ENCODE data around the gene PRKAG2.

Gene PRKAG2

DNA sequence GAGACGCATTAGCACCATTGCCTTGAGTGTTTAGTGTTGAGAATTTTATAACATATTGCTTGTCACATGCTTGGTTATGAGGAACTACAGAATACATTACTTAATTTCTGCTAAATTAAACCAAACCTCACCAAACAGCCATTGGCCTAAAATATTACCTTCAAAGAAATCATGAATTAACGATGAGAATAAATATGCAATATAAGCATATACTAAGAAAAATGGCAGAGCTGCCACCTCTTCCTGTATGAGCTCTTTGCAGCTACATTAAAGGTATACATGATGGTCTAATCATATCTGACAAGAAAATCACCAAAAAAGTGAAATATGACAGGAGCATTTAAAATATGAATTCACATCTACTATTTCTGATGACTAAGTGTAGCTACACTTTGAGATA, 352.1 kb downstream of the PRKAG2 start:
- DNase-seq = no peak

DNA sequence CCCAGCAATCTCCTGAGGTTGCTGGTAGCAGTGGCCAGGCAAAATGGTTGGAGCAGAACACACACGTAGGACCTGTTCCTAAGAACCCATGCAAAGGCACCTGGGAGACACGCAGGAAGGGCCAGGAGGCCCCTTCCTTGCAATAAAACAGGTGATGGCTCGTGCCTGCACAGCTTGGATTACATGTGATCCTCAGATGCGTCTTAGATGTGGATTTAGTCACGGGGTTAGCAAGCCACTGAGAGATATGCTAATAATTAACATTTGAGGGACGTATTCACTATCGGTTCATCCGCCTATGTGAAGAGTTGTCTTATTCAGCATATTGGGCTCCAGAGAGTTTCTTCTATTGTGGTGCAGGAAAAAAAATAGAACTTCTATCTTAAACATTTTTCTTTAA, 352.6 kb downstream of the PRKAG2 start:
- no peak for DNase-seq

DNA sequence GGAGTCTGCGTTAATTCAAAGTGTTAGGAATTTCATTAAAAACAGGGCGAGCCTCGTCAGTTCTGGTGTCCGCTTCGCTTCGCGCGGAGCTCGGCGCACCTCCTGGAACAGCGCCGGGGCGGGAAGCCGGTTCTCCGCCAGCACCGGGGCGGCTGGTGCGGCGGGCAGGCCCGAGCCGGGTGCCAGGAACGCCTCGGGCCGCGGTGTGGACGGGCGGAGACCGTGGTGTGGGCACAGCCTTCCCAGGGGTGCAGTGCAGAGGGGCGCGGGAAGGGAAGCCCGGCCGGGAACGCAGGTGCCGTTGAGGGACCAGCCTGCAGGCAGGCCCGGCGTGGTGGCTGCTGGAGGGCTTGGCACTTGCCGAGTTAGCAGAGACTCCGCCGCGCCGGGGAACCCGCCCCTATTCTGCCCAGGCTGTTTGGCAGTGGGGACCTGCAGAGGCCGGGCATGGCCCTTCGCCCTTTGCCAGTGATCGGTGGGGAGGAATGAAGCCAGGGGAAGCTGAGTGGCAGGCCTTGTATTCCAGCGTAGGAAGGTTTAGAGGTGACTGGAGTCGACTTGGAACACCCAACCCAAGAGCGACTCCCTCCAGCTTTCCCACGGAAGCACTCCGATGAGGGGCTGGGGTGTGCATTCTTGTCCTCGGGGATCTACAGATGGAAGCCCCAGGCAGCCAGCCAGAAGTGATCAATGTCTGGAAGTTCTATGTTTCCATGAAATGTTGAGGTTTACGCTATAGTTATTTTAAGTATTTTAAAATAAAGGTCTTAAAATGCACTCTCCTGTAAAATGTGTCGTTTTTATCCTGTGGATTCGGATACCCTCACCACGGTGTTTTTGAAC, 356.3 kb downstream of the PRKAG2 start:
- peak; percentile 73 for DNase-seq

DNA sequence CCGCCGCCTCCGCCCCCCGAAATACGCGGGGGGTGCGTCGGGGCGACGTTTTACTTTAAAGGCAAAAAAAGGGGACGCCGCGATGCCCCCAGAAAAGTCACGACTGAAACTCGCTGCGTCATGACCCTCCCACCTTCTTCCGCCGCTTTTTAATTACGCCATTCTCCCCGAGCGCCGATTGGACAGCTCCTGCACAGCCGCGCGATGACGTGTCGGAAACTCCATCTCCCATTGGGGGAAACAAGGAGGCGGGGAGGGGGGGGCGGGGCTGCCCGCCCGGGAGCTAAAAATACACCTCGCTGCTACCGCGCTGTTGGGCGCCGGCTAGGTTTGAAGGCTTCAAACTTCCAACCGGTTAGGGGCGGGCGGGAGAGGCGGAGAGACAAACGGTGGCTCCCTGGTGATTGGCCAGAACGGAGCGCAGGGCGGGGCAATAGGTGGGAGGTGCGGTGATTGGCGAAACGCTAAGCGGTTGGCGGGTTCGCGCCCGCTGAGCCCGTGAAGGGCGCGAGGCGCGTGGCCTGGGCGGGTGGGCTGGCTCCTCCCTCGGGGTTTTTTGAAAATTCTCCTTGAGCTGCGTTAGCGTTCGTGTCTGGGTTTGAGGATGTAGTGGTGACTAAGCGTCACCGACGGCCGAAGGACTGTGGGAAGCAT, 357.0 kb downstream of the PRKAG2 start, which contains the start of gene RHEB:
Gene RHEB (minus strand): TSS at position 131 of the 654 bp plus-strand sequence. CDS start 384 bp downstream, outside the sequence.
- DNase-seq = peak; percentile 100

DNA sequence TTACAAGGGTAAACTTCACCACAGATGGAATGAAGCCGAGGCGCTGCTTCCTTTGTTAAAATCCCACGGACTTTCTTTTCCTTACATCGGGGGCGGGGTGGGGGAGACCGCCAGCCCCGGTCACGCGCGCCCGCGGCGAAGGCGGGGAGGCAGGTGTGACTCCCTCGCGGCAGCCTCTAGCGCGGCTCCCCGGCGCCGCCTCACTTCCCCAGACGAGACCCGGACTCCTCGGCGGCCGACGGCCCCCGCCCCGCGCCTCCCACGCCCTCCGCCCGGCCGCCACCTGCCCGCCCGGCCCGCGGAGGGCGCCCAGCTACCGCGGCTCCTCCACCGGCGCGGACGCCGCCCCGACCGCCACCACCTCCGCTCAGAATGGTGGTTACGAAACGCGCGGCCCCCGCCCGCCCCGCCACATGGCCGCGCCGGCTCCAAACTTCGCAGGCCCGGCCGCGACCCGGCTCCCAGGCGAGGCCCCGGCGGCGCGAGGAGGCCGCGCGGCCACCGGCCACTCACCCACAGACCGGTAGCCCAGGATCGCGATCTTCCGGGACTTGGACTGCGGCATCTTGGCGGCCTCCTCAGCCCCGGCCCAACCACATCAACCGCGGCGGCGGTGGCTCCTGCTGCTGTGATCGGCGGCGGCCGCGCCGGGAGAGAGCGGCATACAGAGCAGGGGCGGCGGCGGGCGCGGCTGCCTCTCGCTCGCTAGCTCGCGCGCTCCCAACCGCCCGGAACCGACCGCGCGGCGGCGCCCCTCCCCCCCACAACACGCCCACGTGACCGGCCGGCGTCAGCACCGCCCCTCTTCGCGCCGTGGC, 357.8 kb downstream of the PRKAG2 start:
- DNase-seq = peak; percentile 72

DNA sequence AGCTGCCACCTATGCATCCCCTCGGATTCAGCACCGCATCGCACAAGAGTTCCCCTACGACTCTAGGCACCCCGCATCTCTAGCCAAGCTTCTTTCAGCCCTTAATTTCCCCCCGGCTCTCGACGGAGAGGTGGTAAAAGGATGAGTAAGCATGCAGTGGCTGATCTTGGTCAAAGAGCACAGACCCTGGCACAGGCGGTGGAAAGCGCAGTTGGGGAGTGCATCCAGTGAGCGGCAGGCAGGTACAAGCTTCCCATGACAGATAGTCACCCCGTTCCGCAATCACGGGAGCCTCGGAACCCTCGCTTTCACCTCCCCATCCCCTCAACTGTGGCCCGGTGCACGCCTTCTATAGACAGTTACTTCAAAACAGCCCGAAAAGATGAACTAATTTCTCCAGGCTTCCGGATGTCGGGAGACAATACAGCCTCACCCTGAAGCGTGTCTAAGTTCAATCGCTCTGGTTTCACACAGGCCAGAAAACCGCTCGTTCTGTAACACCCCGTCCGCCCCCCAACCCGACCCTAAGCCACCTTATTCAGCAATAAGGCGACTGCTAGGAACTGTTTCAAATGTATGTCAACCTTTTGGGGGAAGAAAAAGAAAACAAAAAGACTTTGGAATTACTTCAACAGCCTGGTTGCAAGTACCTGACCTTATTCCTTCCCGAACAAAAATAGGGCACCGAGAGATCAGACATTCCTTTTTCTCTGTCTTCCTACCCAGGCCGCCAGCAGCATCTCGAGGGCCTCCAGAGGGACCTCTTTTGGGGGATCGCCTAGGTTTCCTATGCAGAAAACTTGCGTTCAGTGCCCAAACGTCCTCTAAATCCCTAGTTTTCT, 358.6 kb downstream of the PRKAG2 start:
- DNase-seq = peak; percentile 76

DNA sequence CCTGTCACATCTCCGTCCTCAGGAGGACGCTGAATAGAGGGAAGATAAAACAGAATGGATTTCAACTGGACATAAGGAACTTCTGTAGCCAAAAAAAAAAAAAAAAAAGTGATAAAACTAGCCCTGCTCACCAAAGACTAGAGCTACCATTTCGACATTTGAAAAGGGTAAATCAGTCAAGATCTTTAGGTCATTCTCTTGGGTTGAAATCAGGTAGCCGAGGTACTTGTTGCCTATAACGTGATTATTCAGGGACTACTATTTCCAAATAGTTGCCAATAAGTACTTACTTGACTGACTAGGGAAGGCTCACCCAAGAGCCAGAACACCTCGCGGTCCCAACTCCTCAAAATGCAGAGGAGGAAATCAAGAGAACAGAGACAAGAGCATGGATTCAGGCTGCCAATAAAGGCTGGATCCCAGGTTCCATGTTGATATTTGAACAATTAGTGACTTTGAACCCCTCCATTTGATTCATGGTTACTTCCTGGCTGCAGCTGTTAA, 359.3 kb downstream of the PRKAG2 start:
- DNase-seq = no peak

DNA sequence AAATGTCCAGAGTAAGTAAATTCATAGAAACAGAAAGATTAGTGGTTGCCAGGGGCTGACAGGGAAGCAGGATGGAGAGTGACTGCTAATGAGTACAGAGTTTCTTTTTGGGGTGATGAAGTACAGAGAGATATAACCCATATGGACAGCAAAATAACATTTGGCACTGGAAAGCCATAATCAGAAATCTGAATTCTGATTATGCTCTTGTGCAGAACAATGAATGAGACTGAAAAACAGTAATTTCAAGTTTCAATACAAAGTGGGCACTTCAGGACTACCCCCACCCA, 361.7 kb downstream of the PRKAG2 start:
- DNase-seq = no peak

DNA sequence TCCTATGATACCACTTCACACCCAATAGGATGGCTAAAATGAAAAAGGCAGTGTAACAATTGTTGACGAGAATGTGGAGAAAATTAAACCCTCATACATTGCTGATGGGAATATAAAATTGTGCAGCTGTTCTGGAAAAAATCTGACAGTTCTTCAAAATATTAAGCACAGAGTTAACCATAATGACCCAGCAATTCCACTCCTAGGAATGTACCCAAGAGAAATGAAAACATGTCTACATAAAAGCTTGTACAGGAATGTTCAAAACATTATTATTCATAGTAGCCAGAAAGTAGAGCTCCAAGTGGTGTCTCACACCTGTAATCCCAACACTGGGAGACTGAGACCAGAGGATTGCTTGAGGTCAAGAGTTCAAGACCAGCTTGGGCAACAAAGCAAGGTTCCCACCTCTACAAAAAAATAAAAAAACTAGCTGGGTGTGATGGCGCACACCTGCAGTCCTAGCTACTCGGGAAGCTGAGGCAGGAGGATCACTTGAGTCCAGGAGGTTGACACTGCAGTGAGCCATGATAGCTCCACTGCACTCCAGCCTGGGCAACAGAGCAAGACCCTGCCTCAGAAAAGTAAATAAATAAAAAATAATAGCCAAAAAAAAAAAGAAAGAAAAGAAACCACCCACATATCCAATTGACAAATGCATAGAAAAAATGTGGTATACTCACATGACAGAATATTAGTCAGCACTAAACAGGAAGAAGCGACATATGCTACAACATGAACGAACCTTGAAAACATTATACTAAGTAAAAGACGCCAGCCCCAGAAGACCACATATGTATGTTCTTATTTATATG, 362.2 kb downstream of the PRKAG2 start:
- DNase-seq = no peak

DNA sequence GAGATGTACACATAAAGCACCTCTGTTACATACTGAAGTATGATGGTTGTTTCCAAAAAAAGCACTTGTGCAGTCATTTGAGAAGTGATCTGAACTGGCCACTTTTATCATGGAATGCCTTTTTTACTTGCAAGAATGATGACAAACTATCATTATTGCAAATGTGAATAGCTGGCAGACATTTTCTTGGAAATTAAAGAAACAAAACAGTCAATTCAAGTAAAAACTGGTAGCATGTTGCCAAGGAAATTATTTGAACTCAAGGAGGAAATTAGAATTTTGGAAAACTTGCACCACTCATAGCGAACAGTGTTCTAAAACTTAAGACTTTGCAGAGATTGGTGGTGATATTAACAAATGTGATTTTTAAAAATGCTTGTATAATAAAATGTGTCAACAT, 363.8 kb downstream of the PRKAG2 start:
- no peak for DNase-seq

DNA sequence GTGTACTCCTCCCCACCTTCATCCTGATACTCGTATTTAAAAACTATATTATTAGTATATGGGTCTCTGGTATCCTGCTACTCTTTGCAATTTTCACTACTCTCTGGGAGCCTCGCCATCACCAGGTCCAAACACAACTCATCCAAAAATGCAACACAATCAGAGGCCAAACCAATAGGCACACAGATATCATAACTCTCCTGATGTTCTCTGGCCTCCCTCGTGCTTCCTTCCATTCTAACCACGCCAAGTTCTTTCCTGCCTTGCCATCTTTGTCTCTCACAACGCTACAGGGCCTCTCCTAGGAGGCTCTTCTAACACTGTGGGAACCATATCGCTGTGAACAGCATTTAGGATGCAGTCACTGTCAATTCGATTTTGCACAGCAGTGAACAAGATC, 364.6 kb downstream of the PRKAG2 start:
- DNase-seq = no peak

DNA sequence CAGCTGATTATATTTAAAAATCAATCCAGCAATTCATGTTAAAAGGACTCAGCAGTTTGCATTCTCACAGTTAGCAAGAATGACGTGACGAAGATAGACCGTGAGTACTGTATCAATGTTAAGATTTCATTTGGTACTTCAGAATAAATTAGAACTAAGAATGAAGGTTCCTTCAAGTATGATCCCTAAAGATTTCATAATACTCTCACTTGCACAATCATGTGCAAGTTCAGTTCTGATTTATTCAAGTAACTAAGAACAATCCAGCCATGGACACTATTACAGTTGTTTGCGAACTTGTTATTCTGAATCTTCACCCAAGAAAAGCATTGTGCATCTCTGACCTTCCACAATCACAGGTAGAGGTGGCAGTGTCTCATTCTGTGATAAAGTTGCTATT, 365.0 kb downstream of the PRKAG2 start:
- no peak for DNase-seq

DNA sequence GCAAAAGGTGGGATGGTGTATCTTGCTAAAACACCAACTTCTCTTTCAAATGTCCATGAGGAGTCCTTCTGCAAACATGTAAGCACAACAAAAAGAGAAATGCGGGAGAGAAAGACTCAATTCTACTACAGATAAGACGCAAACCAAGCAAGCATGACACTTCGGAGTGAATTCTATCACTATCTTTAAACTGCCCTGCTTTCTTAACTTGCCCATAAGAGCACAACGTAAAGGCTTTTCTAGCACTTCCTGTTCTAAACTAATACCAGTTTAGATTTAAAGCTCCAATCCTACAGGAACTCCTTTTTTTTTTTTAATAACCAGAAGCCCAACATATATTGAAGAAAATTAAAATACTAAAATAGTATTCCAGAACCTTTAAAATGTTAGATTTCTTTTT, 365.6 kb downstream of the PRKAG2 start:
- DNase-seq = no peak

DNA sequence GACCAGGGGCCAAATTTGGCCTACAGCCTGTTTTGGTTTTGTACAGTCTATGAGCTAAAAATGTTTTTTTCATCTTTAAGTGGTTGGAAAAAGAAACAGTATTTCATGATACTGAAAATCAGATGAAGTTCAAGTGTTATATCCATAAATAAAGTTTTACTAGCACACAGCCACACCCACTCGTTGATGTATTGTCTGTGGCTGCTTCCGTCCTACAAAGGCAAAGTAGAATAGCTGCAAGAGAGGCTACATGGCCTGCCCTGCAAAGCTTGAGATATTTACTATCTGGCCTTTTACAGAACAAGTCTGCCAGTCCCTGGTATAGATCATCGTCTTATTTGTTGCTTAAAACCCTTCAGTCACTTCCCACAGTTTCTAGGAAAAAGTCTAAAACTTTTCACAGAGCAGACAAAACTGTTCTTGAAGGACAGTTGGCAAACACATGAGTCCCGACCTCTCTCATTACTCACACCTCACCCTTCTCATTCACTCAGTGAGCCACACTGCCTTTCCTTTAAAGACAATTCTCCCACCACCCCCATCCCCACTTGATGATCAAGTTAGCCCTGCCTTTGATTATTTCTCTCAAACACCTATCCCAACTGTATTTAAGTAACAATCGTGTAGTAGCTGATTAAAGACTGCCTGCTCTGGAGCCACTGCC, 367.1 kb downstream of the PRKAG2 start:
- DNase-seq = no peak

DNA sequence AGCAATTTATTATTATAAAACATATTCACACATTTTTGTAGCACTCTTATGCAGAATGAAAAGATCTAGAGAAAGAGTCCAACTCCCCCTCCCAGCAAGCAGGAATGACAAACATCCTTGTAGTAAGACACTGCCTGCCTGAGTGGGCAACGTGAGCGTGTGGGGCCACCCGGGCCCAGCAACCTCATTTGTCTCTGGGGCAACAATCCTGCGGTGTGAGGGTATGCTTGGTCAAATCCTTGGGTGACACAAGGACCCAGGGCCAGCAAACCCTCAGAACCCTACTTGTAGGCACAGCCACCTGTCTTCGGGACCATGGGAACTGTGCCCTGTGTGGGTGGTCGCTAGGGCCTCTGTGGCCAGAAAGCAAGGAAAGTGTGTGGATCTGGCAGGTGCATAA, 367.9 kb downstream of the PRKAG2 start:
- no peak for DNase-seq

DNA sequence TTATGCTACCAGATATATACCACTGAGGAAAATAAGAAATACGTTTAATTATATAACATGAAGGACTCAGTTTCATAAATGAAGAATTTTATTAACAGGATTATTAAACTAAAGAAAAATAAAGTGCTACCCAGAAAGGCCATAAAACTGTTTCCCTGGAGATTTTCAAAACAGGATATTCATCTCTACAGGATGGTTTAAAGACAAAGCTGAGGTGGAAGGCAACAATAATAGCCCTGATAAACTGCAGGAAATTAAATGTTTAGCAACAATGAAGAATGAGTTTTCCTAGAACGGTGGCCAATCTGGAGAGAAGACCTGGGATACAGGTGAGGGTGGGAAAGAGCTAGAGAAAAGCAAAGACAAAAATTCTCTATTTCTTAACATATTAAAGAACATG, 369.1 kb downstream of the PRKAG2 start:
- no peak for DNase-seq

DNA sequence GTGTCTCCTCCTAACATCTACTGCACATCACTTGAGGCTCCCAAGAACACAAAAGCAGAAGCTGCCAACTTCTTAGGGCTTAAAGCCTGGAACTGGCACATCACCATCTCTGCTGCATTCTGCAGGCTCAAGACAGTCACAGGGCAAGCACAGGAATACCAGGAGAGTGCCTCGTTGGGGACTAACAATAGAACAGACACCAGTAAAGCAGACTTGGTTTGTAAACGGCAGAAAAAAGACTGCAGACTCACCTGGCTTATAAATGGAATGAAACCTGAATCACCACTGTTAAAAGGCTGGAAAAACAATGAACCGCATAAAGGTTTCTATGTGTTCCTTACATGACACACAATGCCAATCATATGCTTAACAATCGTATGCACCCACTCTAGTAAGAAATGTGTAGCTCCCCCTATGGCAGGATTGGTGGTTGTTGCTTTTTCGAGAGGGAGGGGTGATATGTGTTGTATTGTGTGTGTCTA, 370.0 kb downstream of the PRKAG2 start:
- no peak for DNase-seq

All from eye (tissue), 1 donor.